Activated CD8-positive, alpha-beta memory T cell treated with anti-CD3 and anti-CD28 coated beads, Interleukin-2, amount 10 ng/mL, durations not matched to agents 7 days and 5 days (primary cell): ENCODE results near the gene MRPL55. TPM values are rescaled to one million over a fixed set of nuclear protein-coding genes. Genes with fewer than 3 reads are reported as not detected.
"Not testable (repeated sequence)": the region's sequence is repeated elsewhere in the genome, so short reads cannot be mapped to it uniquely, and the experiment has no call there.

Source experiments
- ATAC-seq: fragments of 150-1000 bp; cut with Tn5 transposase; one replicate; pipeline ENCODE4 v1.10.0; 2021; ENCODE audit warnings: moderate library complexity
- CTCF ChIA-PET: fragments of 350-600 bp; sonication (Branson Sonifier 250); formaldehyde crosslinking; loops from one replicate; lab custom pipeline; 2021; ENCODE audit warnings: antibody characterized with exemption; lab: Charles Lee
- DNase-seq: peaks from one replicate; pipeline ENCODE4 v3.0.0-alpha.2; 2020
- H3K27ac Mint-ChIP-seq: one replicate; pipeline ENCODE4 v1.8.0; 2021; ENCODE audit warnings: mild to moderate bottlenecking, mixed read lengths
- H3K27me3 Mint-ChIP-seq: one replicate; pipeline ENCODE4 v1.8.0; 2021; ENCODE audit warnings: mixed read lengths
- H3K36me3 Mint-ChIP-seq: one replicate; pipeline ENCODE4 v1.8.0; 2021; ENCODE audit warnings: mild to moderate bottlenecking, mixed read lengths
- H3K4me1 Mint-ChIP-seq: one replicate; pipeline ENCODE4 v1.8.0; 2021; ENCODE audit warnings: mixed read lengths
- H3K4me3 Mint-ChIP-seq: one replicate; pipeline ENCODE4 v1.8.0; 2021; ENCODE audit warnings: mild to moderate bottlenecking, moderate library complexity, mixed read lengths
- H3K9me3 Mint-ChIP-seq: one replicate; pipeline ENCODE4 v1.8.0; 2022; ENCODE audit warnings: low read depth, mixed read lengths
- total RNA-seq, 2 experiments: library from RNA; stranded (reverse); gene quantifications; one replicate each; pipeline ENCODE4 v1.2.3, GENCODE V29; 2021

The MRPL55 gene
- total RNA-seq, 2 experiments from 2014 or later, result 51.9 to 56.4 TPM

- DNase-seq (no peak), ATAC-seq (no peak)
- Mint-ChIP-seq H3K4me1 (peaks cover 7% of the 10 kb centered on the region), H3K4me3 (no peak overlapping the region), H3K27me3 (peaks cover 9% of the 10 kb centered on the region), H3K9me3 (no peaks in the 10 kb centered on the region), H3K36me3 (no peaks in the 10 kb centered on the region), H3K27ac (no peak overlapping the region)
- CTCF ChIA-PET, result no interaction called here
Measured at GRCh38 chr1:228125185-228125584, 16.1 kb upstream of the MRPL55 start.

GRCh38 chr1:228123505-228123904 lies 14.4 kb upstream of the MRPL55 start:
- Mint-ChIP-seq H3K4me1 (peaks cover 7% of the 10 kb centered on the region), H3K27ac (no peak overlapping the region), H3K27me3 (peaks cover 5% of the 10 kb centered on the region), H3K4me3 (no peak overlapping the region), H3K36me3 (no peaks in the 10 kb centered on the region), H3K9me3 (no peaks in the 10 kb centered on the region)
- CTCF ChIA-PET, result interaction anchor here (0.6 to 1.0 kb wide), 2 partner anchors 43 to 283 kb away, joined by 3 read pairs; partner anchors contain the start of gene TRIM11
- ATAC-seq, result no peak
- DNase-seq, result no peak

GRCh38 chr1:228122921-228123441 lies 13.9 kb upstream of the MRPL55 start:
- CTCF ChIA-PET, result interaction anchor here (0.6 to 1.3 kb wide), 3 partner anchors 14 to 284 kb away, joined by 3 read pairs; partner anchors contain the start of gene TRIM11
- Mint-ChIP-seq H3K27ac (no peak overlapping the region), H3K27me3 (peaks cover 2% of the 10 kb centered on the region), H3K4me3 (no peak overlapping the region), H3K9me3 (peaks cover 3% of the 10 kb centered on the region), H3K36me3 (peaks cover 2% of the 10 kb centered on the region), H3K4me1 (peaks cover 7% of the 10 kb centered on the region)
- no peak for DNase-seq
- no peak for ATAC-seq

GRCh38 chr1:228120857-228121489 lies 11.9 kb upstream of the MRPL55 start:
- H3K4me1 Mint-ChIP-seq, result peaks cover 7% of the 10 kb centered on the region
- peaks cover 4% of the 10 kb centered on the region for H3K9me3 Mint-ChIP-seq
- peak; percentile 57 for ATAC-seq
- H3K27ac Mint-ChIP-seq, result peak overlapping the region; percentile 49
- H3K4me3 Mint-ChIP-seq, result peak overlapping the region; percentile 31
- no peak for DNase-seq
- H3K36me3 Mint-ChIP-seq, result peaks cover 8% of the 10 kb centered on the region
- CTCF ChIA-PET, result interaction anchor here (2.8 kb wide), 1 partner anchor 10 kb away, joined by 20 read pairs; no protein-coding TSS in a partner anchor
- H3K27me3 Mint-ChIP-seq, result peaks cover 2% of the 10 kb centered on the region

GRCh38 chr1:228120351-228120750 lies 11.3 kb upstream of the MRPL55 start:
- ATAC-seq (no peak), DNase-seq (no peak)
- no peak overlapping the region for H3K4me3 Mint-ChIP-seq
- H3K4me1 Mint-ChIP-seq, result peaks cover 6% of the 10 kb centered on the region
- no peak overlapping the region for H3K27ac Mint-ChIP-seq
- H3K27me3 Mint-ChIP-seq, result peaks cover 2% of the 10 kb centered on the region
- H3K36me3 Mint-ChIP-seq, result peaks cover 8% of the 10 kb centered on the region
- CTCF ChIA-PET, result interaction anchor here (2.8 kb wide), 1 partner anchor 11 kb away, joined by 20 read pairs; no protein-coding TSS in a partner anchor
- H3K9me3 Mint-ChIP-seq, result peaks cover 4% of the 10 kb centered on the region

GRCh38 chr1:228118040-228118439 lies 8.9 kb upstream of the MRPL55 start:
- Mint-ChIP-seq H3K9me3 (peaks cover 4% of the 10 kb centered on the region), H3K27me3 (no peaks in the 10 kb centered on the region)
- CTCF ChIA-PET, result interaction anchor here (1.5 kb wide), 1 partner anchor 13 kb away, joined by 5 read pairs; no protein-coding TSS in a partner anchor

GRCh38 chr1:228117335-228117734 lies 8.2 kb upstream of the MRPL55 start:
- Mint-ChIP-seq H3K27ac (no peak overlapping the region), H3K36me3 (peaks cover 8% of the 10 kb centered on the region), H3K4me1 (peaks cover 4% of the 10 kb centered on the region), H3K27me3 (no peaks in the 10 kb centered on the region), H3K4me3 (no peak overlapping the region), H3K9me3 (peaks cover 4% of the 10 kb centered on the region)
- CTCF ChIA-PET, result no interaction called here
- ATAC-seq (no peak), DNase-seq (no peak)

More at GRCh38 chr1:228118040-228118439, 8.9 kb upstream of the MRPL55 start:
- no peak overlapping the region for H3K4me3 Mint-ChIP-seq
- ATAC-seq (no peak), DNase-seq (no peak)
- no peak overlapping the region for H3K27ac Mint-ChIP-seq
- H3K36me3 Mint-ChIP-seq, result peaks cover 8% of the 10 kb centered on the region
- H3K4me1 Mint-ChIP-seq, result peaks cover 4% of the 10 kb centered on the region

- ATAC-seq, result no peak
- Mint-ChIP-seq H3K4me3 (no peak overlapping the region), H3K4me1 (peaks cover 6% of the 10 kb centered on the region), H3K36me3 (peaks cover 8% of the 10 kb centered on the region), H3K27me3 (no peaks in the 10 kb centered on the region), H3K27ac (no peak overlapping the region), H3K9me3 (peaks cover 4% of the 10 kb centered on the region)
- no peak for DNase-seq
- CTCF ChIA-PET, result no interaction called here
Measured at GRCh38 chr1:228114827-228115226, 5.7 kb upstream of the MRPL55 start.

- DNase-seq (no peak), ATAC-seq (no peak)
- peaks cover 21% of the 10 kb centered on the region for H3K4me1 Mint-ChIP-seq
- H3K4me3 Mint-ChIP-seq, result no peak overlapping the region
- H3K9me3 Mint-ChIP-seq, result no peaks in the 10 kb centered on the region
- H3K36me3 Mint-ChIP-seq, result peaks cover 4% of the 10 kb centered on the region
- no peaks in the 10 kb centered on the region for H3K27me3 Mint-ChIP-seq
- H3K27ac Mint-ChIP-seq, result no peak overlapping the region
- CTCF ChIA-PET, result interaction anchor here (0.7 to 1.2 kb wide), 2 partner anchors 16 to 18 kb away, joined by 3 to 5 read pairs; no protein-coding TSS in a partner anchor
Measured at GRCh38 chr1:228112617-228113016, 3.5 kb upstream of the MRPL55 start.

- peaks cover 24% of the 10 kb centered on the region for H3K4me1 Mint-ChIP-seq
- no peak overlapping the region for H3K27ac Mint-ChIP-seq
- no peak overlapping the region for H3K4me3 Mint-ChIP-seq
- CTCF ChIA-PET, result interaction anchor here (0.5 to 1.2 kb wide), 3 partner anchors 17 to 380 kb away, joined by 3 to 5 read pairs (median 3); no protein-coding TSS in a partner anchor
- H3K9me3 Mint-ChIP-seq, result no peaks in the 10 kb centered on the region
- peaks cover 1% of the 10 kb centered on the region for H3K36me3 Mint-ChIP-seq
- no peaks in the 10 kb centered on the region for H3K27me3 Mint-ChIP-seq
- DNase-seq, result no peak
- no peak for ATAC-seq
Measured at GRCh38 chr1:228112167-228112566, 3.1 kb upstream of the MRPL55 start.

- H3K4me1 Mint-ChIP-seq, result peaks cover 24% of the 10 kb centered on the region
- H3K36me3 Mint-ChIP-seq, ATAC-seq, H3K4me3 Mint-ChIP-seq, H3K27me3 Mint-ChIP-seq, H3K27ac Mint-ChIP-seq, H3K9me3 Mint-ChIP-seq, DNase-seq: not testable (repeated sequence)
- CTCF ChIA-PET, result interaction anchor here (1.5 to 2.7 kb wide), 2 partner anchors 19 to 46 kb away, joined by 3 to 14 read pairs; no protein-coding TSS in a partner anchor
Measured at GRCh38 chr1:228111315-228111714, 2.2 kb upstream of the MRPL55 start.

- Mint-ChIP-seq H3K9me3 (no peaks in the 10 kb centered on the region), H3K4me3 (no peak overlapping the region), H3K36me3 (peaks cover 4% of the 10 kb centered on the region), H3K27me3 (no peaks in the 10 kb centered on the region), H3K27ac (no peak overlapping the region), H3K4me1 (peaks cover 24% of the 10 kb centered on the region)
- CTCF ChIA-PET, result interaction anchor here (1.5 to 2.7 kb wide), 4 partner anchors 8 to 47 kb away, joined by 3 to 14 read pairs (median 6); partner anchors contain the start of gene ARF1
- ATAC-seq (no peak), DNase-seq (no peak)
Measured at GRCh38 chr1:228110556-228110955, 1.5 kb upstream of the MRPL55 start.

- H3K36me3 Mint-ChIP-seq, result peaks cover 4% of the 10 kb centered on the region
- CTCF ChIA-PET, result interaction anchor here (1.5 to 2.7 kb wide), 4 partner anchors 9 to 48 kb away, joined by 3 to 14 read pairs (median 6); partner anchors contain the start of gene ARF1
- H3K4me1 Mint-ChIP-seq, result peaks cover 24% of the 10 kb centered on the region
- H3K27ac Mint-ChIP-seq, result peak overlapping the region; percentile 88
- peak overlapping the region; percentile 85 for H3K4me3 Mint-ChIP-seq
- H3K27me3 Mint-ChIP-seq, result no peaks in the 10 kb centered on the region
- DNase-seq (no peak), ATAC-seq (no peak)
- no peaks in the 10 kb centered on the region for H3K9me3 Mint-ChIP-seq
Measured at GRCh38 chr1:228109962-228110488, 926 bp upstream of the MRPL55 start.
